ENCODE results near the gene KRTAP10-1. TPM values are rescaled to one million over a fixed set of nuclear protein-coding genes. Genes with fewer than 3 reads are reported as not detected.

The KRTAP10-1 gene
- total and polyA plus RNA-seq, 9 donors, result not detected

- H3K9me3 ChIP-seq, result no peaks in the 10 kb centered on the region
- intact Hi-C loops (cut with DNase I), result loop anchor here in 1 of 4 donors (10.0 kb wide), 1 partner anchor 279 kb away; no protein-coding TSS in a partner anchor
- no peaks in the 10 kb centered on the region for H3K4me1 ChIP-seq (ENCODE audit: insufficient read depth)
- DNase-seq, result no peak
- H3K36me3 ChIP-seq, result no peaks in the 10 kb centered on the region
- H3K27ac ChIP-seq, result no peak overlapping the region
- TF ChIP-seq EP300 (IDR thresholded peaks at IDR 0.05) (no peak), CTCF (IDR thresholded peaks at IDR 0.05) (no peak), POLR2A (IDR thresholded peaks at IDR 0.05) (no peak)
- no peaks in the 10 kb centered on the region for H3K27me3 ChIP-seq
- WGBS, 3 donors, result 80 to 86% (median 83%) methylated on average over 32 of the region's 32 CpGs
- no peak overlapping the region for H3K4me3 ChIP-seq
Measured at GRCh38 chr21:44515359-44516165, 24.4 kb downstream of the KRTAP10-1 start.

- Histone ChIP-seq H3K27me3 (no peaks in the 10 kb centered on the region), H3K27ac (no peak overlapping the region), H3K4me3 (no peak overlapping the region), H3K9me3 (no peaks in the 10 kb centered on the region), H3K4me1 (ENCODE audit: insufficient read depth) (peaks cover 1% of the 10 kb centered on the region), H3K36me3 (no peaks in the 10 kb centered on the region)
- intact Hi-C loops (cut with DNase I), result loop anchor here in 1 of 4 donors (10.0 kb wide), 1 partner anchor 280 kb away; no protein-coding TSS in a partner anchor
- DNase-seq, result no peak
- TF ChIP-seq EP300 (IDR thresholded peaks at IDR 0.05) (no peak), CTCF (IDR thresholded peaks at IDR 0.05) (no peak), POLR2A (IDR thresholded peaks at IDR 0.05) (no peak)
- WGBS, 3 donors, result 53 to 70% (median 55%) methylated on average over 11 of the region's 11 CpGs
Measured at GRCh38 chr21:44514746-44515358, 25.1 kb downstream of the KRTAP10-1 start.

- 85 to 88% (median 88%) methylated on average over 7 of the region's 7 CpGs for WGBS, 3 donors
Measured at GRCh38 chr21:44514218-44514520, 25.8 kb downstream of the KRTAP10-1 start.

More at GRCh38 chr21:44514218-44514520, 25.8 kb downstream of the KRTAP10-1 start:
- Histone ChIP-seq H3K4me1 (ENCODE audit: insufficient read depth) (peaks cover 1% of the 10 kb centered on the region), H3K36me3 (no peaks in the 10 kb centered on the region), H3K27me3 (no peaks in the 10 kb centered on the region), H3K27ac (no peak overlapping the region), H3K9me3 (no peaks in the 10 kb centered on the region), H3K4me3 (no peak overlapping the region)
- no peak for TF ChIP-seq POLR2A (IDR thresholded peaks at IDR 0.05)
- TF ChIP-seq CTCF (IDR thresholded peaks at IDR 0.05), result no peak
- no peak for TF ChIP-seq EP300 (IDR thresholded peaks at IDR 0.05)
- intact Hi-C loops (cut with DNase I), result loop anchor here in 1 of 4 donors (10.0 kb wide), 1 partner anchor 281 kb away; no protein-coding TSS in a partner anchor
- no peak for DNase-seq

Measured in ovary (tissue), 9 donors.